ENCODE measurements around the gene MINDY4. TPM values are rescaled to one million over a fixed set of nuclear protein-coding genes. Genes with fewer than 3 reads are reported as not detected.

Gene MINDY4
- total RNA-seq, 1 experiment from 2014 or later = 2.1 TPM

- TF ChIP-seq, protein P1, sequence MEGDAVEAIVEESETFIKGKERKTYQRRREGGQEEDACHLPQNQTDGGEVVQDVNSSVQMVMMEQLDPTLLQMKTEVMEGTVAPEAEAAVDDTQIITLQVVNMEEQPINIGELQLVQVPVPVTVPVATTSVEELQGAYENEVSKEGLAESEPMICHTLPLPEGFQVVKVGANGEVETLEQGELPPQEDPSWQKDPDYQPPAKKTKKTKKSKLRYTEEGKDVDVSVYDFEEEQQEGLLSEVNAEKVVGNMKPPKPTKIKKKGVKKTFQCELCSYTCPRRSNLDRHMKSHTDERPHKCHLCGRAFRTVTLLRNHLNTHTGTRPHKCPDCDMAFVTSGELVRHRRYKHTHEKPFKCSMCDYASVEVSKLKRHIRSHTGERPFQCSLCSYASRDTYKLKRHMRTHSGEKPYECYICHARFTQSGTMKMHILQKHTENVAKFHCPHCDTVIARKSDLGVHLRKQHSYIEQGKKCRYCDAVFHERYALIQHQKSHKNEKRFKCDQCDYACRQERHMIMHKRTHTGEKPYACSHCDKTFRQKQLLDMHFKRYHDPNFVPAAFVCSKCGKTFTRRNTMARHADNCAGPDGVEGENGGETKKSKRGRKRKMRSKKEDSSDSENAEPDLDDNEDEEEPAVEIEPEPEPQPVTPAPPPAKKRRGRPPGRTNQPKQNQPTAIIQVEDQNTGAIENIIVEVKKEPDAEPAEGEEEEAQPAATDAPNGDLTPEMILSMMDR (IDR thresholded peaks at IDR 0.05; ENCODE audit: insufficient read depth in 1 of 2, low read depth in 1 of 2, low read length in 1 of 2, severe bottlenecking in 1 of 2, unreplicated experiment in 1 of 2) = no peak
- Mint-ChIP-seq H3K9me3 (ENCODE audit: unreplicated experiment) (no peaks in the 10 kb centered on the region), H3K4me3 (ENCODE audit: unreplicated experiment) (no peak within 1 kb of the TSS), H3K4me1 (ENCODE audit: low read depth, unreplicated experiment) (peaks cover 18% of the 10 kb centered on the region), H3K36me3 (ENCODE audit: insufficient read depth, unreplicated experiment) (no peaks in the 10 kb centered on the region), H3K27me3 (ENCODE audit: insufficient read depth, unreplicated experiment) (no peaks in the 10 kb centered on the region), H3K27ac (ENCODE audit: unreplicated experiment) (no peak within 1 kb of the TSS)
- H3K4me1 ChIP-seq = peaks cover 27% of the 10 kb centered on the region
- no peaks in the 10 kb centered on the region for H3K27me3 ChIP-seq (replicated peaks; ENCODE audit: control insufficient read depth, insufficient read depth, low read length)
- intact Hi-C loops (cut with micrococcal nuclease; ENCODE audit: unreplicated experiment) = no loop called here
- no peaks in the 10 kb centered on the region for H3K36me3 ChIP-seq (ENCODE audit: control insufficient read depth, insufficient read depth, low read length)
- no peaks in the 10 kb centered on the region for H3K9me3 ChIP-seq
- no peak for DNase-seq
- BruUV-seq (replicated peaks) = no TSS peak
- CTCF ChIA-PET = no interaction called here
- no peak within 1 kb of the TSS for H3K4me3 ChIP-seq (ENCODE audit: low read depth, low read length)
- POLR2A ChIA-PET = no interaction called here
These were observed 140.3 kb downstream of the MINDY4 start, which contains the start of gene AQP1 for GRCh38 chr7:30911561-30911969. AQP1 (plus strand) TSS chr7:30911853; CDS start chr7:30911910, 57 bp downstream.

DNA sequence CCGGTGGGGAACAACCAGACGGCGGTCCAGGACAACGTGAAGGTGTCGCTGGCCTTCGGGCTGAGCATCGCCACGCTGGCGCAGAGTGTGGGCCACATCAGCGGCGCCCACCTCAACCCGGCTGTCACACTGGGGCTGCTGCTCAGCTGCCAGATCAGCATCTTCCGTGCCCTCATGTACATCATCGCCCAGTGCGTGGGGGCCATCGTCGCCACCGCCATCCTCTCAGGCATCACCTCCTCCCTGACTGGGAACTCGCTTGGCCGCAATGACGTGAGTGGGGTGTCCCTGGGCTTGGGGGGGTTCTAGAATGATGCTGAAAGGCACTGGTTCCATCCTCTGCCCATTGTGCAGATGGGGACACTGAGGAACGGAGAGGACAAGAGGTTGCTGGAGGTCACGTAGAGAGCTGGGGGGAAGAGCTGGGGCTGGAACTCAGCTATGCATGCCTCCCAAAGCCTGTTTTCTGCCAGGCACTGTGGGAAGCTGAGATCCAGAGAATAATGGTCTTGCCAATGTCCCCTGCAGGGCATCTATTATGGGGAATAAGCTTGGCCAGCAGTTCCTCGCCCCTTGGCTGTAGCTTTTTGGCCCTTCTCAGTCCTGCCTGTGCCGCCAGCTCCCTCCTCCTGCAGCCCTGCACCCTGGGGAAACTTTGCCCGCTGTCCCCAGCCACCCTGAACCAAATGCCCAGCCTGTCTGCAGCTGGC lies 141.0 kb downstream of the MINDY4 start:
- intact Hi-C loops (cut with micrococcal nuclease; ENCODE audit: unreplicated experiment) = no loop called here
- no peaks in the 10 kb centered on the region for H3K36me3 ChIP-seq (ENCODE audit: control insufficient read depth, insufficient read depth, low read length)
- POLR2A ChIA-PET = no interaction called here
- no TSS peak for BruUV-seq (replicated peaks)
- no peak overlapping the region for H3K4me3 Mint-ChIP-seq (ENCODE audit: unreplicated experiment)
- H3K27me3 ChIP-seq (replicated peaks; ENCODE audit: control insufficient read depth, insufficient read depth, low read length) = no peaks in the 10 kb centered on the region
- CTCF ChIA-PET = no interaction called here
- H3K27ac Mint-ChIP-seq (ENCODE audit: unreplicated experiment) = no peak overlapping the region
- no peak for DNase-seq
- no peaks in the 10 kb centered on the region for H3K36me3 Mint-ChIP-seq (ENCODE audit: insufficient read depth, unreplicated experiment)
- H3K27me3 Mint-ChIP-seq (ENCODE audit: insufficient read depth, unreplicated experiment) = no peaks in the 10 kb centered on the region
- H3K4me1 Mint-ChIP-seq (ENCODE audit: low read depth, unreplicated experiment) = peaks cover 18% of the 10 kb centered on the region
- TF ChIP-seq, protein P1 (IDR thresholded peaks at IDR 0.05; ENCODE audit: insufficient read depth in 1 of 2, low read depth in 1 of 2, low read length in 1 of 2, severe bottlenecking in 1 of 2, unreplicated experiment in 1 of 2) = no peak
- no peaks in the 10 kb centered on the region for H3K9me3 ChIP-seq
- no peaks in the 10 kb centered on the region for H3K9me3 Mint-ChIP-seq (ENCODE audit: unreplicated experiment)
- H3K4me3 ChIP-seq (ENCODE audit: low read depth, low read length) = no peak overlapping the region
- H3K4me1 ChIP-seq = peaks cover 27% of the 10 kb centered on the region

DNA sequence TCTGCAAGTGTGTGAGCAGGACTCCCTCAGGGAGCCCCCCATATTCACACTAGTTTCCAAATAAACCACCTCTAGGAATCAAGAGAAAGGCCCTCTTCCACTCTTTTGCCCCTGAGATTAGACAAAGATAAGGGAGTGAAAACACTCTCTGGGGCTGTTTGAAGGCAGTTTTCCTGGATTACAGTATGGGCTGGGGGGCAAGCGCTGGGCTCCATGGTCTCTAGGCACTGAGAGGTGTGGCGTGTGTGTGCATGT lies 141.4 kb downstream of the MINDY4 start:
- no peaks in the 10 kb centered on the region for H3K36me3 Mint-ChIP-seq (ENCODE audit: insufficient read depth, unreplicated experiment)
- H3K4me3 ChIP-seq (ENCODE audit: low read depth, low read length) = no peak overlapping the region
- intact Hi-C loops (cut with micrococcal nuclease; ENCODE audit: unreplicated experiment) = no loop called here
- H3K9me3 Mint-ChIP-seq (ENCODE audit: unreplicated experiment) = no peaks in the 10 kb centered on the region
- ChIA-PET POLR2A (no interaction called here), CTCF (no interaction called here)
- no peaks in the 10 kb centered on the region for H3K27me3 Mint-ChIP-seq (ENCODE audit: insufficient read depth, unreplicated experiment)
- peaks cover 27% of the 10 kb centered on the region for H3K4me1 ChIP-seq
- no peaks in the 10 kb centered on the region for H3K9me3 ChIP-seq
- DNase-seq = no peak
- peaks cover 18% of the 10 kb centered on the region for H3K4me1 Mint-ChIP-seq (ENCODE audit: low read depth, unreplicated experiment)
- TF ChIP-seq, protein P1 (IDR thresholded peaks at IDR 0.05; ENCODE audit: insufficient read depth in 1 of 2, low read depth in 1 of 2, low read length in 1 of 2, severe bottlenecking in 1 of 2, unreplicated experiment in 1 of 2) = no peak
- H3K27me3 ChIP-seq (replicated peaks; ENCODE audit: control insufficient read depth, insufficient read depth, low read length) = no peaks in the 10 kb centered on the region
- H3K36me3 ChIP-seq (ENCODE audit: control insufficient read depth, insufficient read depth, low read length) = no peaks in the 10 kb centered on the region
- no peak overlapping the region for H3K27ac Mint-ChIP-seq (ENCODE audit: unreplicated experiment)
- H3K4me3 Mint-ChIP-seq (ENCODE audit: unreplicated experiment) = no peak overlapping the region
- no TSS peak for BruUV-seq (replicated peaks)
